ENCODE results near the gene NUP210.
A peak's percentile ranks its signal among the peaks of the same experiment; 100 is the strongest.

DNA sequence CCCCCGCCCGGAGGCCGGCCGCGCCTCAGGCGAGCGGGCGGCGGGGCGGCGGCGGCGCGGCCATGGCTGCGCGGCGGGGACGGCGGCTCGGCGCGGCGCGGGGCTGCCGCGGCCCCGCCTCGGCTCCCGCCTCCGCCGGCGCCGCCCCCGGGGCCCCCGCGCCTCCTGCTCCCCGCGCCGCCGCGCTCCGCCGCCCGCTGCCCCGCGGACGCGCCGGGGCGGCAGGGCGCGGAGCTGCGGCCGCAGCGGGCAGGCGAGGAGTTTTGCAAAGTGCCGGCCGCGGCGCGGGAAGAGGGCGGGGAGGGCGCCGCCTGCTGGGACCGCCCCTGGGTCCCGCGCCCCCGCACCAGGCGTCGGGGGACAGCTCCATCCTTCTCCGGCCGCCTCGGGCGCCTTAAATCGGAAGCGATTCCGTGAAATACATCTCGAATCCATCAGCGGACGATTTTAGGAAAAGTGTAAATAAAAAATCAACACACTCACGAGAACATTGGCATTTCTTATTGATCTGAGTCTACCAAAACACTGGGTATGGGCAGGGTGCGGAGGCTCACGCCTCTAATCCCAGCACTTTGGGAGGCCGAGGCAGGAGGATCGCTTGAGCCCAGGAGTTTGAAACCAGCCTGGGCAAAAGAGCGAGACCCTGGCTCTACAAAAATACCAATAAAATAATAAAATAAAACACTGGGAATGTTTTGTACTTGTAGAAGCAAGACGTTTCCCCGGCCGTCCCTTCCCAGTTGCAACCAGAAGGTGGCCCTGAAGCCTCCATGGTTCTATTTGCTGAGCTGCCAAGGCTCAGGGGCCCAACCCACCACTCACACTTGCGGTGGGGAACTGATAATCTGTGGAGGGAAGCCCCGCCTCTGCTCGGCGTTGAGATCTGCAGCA lies 136.9 kb downstream of the NUP210 start:
- TF ChIP-seq POLR2A (IDR thresholded peaks at IDR 0.05) (no peak), CTCF (IDR thresholded peaks at IDR 0.05) (peak in 1 of 6 experiments; percentile 9)
